ENCODE data around the gene TMEM117.
"Not testable (repeated sequence)": the region's sequence is repeated elsewhere in the genome, so short reads cannot be mapped to it uniquely, and the experiment has no call there.

The TMEM117 gene

DNA sequence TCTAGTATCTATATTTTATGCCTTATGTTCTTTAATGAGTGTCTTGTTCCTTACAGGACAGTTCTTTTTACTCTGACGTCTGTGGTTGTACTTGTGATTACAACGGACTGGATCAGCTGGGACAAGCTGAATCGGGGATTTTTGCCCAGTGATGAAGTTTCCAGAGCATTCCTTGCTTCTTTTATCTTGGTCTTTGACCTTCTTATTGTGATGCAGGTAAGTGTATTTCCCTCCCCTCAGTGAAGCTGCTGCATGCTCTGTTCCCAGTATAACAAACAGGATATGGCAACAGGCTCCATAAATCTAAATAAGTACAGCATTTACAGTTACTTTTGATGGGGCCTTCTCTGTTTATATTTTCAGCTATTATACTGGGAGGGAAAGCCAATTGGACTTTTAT lies 463.6 kb downstream of the TMEM117 start:
- no peak for DNase-seq (ENCODE audit: low read depth)

GRCh38 chr12:44307506-44308168 lies 471.8 kb downstream of the TMEM117 start:
- DNase-seq (ENCODE audit: low read depth): no peak

GRCh38 chr12:44313188-44313587 lies 477.3 kb downstream of the TMEM117 start:
- DNase-seq (ENCODE audit: low read depth): no peak

DNA sequence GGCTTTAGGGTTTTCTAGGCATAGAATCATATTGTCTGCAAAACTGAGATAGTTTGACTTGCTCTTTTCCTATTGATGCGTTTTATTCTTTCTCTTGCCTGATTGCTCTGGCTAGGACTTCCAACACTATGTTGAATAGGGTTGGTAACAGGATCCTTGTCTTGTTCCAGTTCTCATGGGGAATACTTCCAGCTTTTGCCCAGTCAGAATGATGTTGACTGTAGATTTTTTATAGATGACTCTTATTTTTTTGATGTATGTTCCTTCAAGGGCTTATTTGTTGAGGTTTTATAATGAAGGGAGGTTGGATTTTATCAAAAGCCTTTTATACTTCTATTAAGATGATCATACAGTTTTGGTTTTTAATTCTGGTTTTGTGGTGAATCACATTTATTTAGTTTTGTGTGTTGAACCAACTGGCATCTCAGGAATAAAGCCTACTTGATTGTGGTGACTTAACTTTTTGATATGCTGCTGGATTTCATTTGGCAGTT lies 478.2 kb downstream of the TMEM117 start:
- DNase-seq (ENCODE audit: low read depth): peak; percentile 18

- DNase-seq (ENCODE audit: low read depth): no peak
Measured at GRCh38 chr12:44317651-44318126, 481.8 kb downstream of the TMEM117 start.

GRCh38 chr12:44331269-44331668 lies 495.4 kb downstream of the TMEM117 start:
- no peak for DNase-seq (ENCODE audit: low read depth)

GRCh38 chr12:44334347-44334746 lies 498.5 kb downstream of the TMEM117 start:
- DNase-seq (ENCODE audit: low read depth): no peak

DNA sequence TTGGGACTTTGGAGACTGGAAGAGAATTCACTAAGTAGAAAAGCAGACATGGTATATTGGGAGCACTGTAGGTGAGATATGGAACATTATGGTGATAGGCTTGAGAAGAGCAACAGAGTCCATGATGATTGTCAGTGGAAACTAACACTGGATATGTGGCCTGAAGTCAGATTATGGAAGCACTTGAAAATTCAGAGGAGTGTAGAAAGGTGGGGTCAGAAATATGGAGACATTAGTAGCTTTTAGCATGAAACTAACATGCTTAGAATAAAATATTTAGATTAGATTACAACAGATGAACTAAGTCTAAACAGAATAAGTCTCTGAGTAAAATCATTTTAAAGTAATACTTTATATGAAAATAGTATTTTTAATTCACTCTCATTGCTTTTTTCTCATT lies 499.1 kb downstream of the TMEM117 start:
- DNase-seq (ENCODE audit: low read depth): no peak

GRCh38 chr12:44336577-44336976 lies 500.7 kb downstream of the TMEM117 start:
- no peak for DNase-seq (ENCODE audit: low read depth)

GRCh38 chr12:44342371-44342770 lies 506.5 kb downstream of the TMEM117 start:
- DNase-seq (ENCODE audit: low read depth): no peak

DNA sequence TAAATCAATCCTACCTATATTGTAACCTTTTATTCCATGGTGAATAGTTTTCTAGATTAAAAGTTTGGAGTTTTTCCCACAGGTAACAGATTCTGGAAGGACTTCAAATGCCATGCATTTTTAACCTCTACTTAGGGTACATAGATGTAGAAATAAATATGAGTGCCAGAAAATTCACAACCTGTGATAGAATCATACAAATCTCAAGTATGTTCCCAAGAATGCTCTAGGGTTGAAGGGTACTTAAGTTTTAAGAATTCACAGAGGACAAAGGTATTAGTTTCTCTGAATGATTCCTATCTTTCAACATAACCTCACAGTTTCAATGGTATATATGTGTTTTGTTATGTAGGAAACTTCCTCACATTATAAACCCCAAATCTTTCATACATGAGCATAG lies 511.3 kb downstream of the TMEM117 start:
- no peak for DNase-seq (ENCODE audit: low read depth)

GRCh38 chr12:44357494-44357893 lies 521.6 kb downstream of the TMEM117 start:
- DNase-seq (ENCODE audit: low read depth): no peak

DNA sequence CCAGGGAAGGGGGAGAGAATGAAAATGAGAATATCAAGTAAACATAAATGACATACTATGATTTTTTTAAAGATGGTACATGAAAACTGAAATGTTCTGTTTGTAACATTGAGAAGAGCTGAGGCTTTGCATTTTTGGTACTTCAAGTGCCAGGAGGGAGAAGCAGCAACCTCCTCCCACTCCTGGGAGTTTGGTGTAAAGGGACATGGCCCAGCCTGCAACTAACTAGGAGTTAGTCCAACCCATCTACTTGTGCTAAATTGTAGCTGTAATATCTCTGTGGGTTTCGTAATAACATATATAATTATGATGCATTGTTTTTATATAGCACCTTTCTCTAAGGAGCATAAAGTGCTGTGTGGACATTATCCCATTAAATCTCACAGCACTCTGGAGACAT lies 522.8 kb downstream of the TMEM117 start:
- no peak for DNase-seq (ENCODE audit: low read depth)

DNA sequence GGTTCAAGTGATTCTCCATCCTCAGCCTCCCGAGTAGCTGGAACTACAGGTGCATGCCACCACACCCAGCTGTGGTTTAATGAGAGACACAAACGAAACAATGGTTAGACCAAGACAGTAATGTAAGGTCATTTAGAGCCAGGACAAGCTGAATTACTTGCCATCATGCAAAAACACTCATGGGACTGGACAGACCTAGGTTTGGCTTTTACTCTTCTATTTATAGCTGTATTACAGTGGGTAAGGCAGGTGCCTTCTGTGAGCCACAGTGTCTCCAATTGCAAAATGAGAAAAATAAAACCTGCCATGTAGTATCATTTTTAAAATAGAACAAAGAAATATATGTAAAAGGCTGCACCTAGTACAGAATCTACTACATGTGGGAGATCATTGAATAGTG lies 527.1 kb downstream of the TMEM117 start:
- DNase-seq (ENCODE audit: low read depth): no peak

GRCh38 chr12:44367136-44367535 lies 531.3 kb downstream of the TMEM117 start:
- no peak for DNase-seq (ENCODE audit: low read depth)

- DNase-seq (ENCODE audit: low read depth): no peak
Measured at GRCh38 chr12:44367916-44368315, 532.0 kb downstream of the TMEM117 start.

GRCh38 chr12:44369998-44370397 lies 534.1 kb downstream of the TMEM117 start:
- no peak for DNase-seq (ENCODE audit: low read depth)

GRCh38 chr12:44370982-44371381 lies 535.1 kb downstream of the TMEM117 start:
- no peak for DNase-seq (ENCODE audit: low read depth)

GRCh38 chr12:44372259-44372658 lies 536.4 kb downstream of the TMEM117 start:
- peak; percentile 3 for DNase-seq (ENCODE audit: low read depth)

- no peak for DNase-seq (ENCODE audit: low read depth)
Measured at GRCh38 chr12:44375694-44376093, 539.8 kb downstream of the TMEM117 start.

DNA sequence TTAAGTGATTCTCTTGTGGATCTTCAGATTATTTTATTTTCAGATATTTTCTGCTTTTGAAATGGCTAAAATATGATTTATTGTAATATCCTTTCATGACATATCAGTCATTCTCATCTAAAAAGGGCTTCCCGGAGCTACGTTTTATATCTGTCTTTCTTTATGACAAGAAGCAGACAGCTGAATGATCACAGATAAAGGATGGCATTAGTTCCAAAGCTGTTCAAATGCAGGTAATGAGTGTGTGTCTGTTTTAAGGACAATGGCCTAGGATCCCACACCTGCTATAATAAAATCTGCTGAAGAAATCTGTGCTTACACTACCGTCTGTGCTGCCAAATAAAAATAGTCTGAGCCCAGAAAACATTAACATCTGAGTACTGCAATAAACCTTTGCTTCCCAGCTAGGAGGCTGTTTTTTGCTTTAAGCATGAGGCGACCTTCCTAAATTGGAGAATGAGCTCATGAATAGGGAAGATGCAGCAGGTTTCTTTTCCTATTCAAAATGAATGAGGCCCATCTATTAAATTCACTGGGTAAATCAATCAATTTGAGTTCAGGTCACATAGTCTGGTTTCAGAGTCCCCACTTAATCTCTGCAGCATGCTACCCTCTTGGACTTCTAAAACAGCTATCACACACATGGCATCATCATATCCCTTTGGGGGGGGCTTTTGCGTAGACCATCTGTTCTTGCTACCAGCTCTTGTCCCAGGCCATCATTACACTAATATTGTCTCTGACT lies 541.7 kb downstream of the TMEM117 start:
- no peak for DNase-seq (ENCODE audit: low read depth)

- not testable (repeated sequence) for DNase-seq (ENCODE audit: low read depth)
Measured at GRCh38 chr12:44379113-44379512, 543.2 kb downstream of the TMEM117 start.

DNA sequence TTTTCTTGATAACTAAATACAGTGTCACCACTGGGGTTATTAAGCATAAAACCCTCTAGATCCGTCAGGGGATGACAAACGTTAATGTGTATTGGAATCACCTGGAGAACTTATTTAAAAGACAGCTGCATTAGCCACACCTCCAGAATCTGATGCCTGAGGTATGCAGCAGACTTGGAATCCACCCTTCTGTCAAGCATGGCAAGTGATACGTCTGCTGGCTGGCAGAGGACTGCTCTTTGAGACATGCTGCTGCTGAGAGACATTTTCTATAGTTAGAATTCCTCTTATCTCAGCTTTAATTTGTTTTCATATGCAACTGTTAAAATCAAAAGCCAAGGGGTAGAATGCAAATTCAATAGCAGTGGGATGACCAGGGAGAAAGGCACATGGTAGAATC lies 544.0 kb downstream of the TMEM117 start:
- no peak for DNase-seq (ENCODE audit: low read depth)
